Fibroblast of pulmonary artery (primary cell): ENCODE results near the gene CHMP4A.
"Not testable (repeated sequence)": the region's sequence is repeated elsewhere in the genome, so short reads cannot be mapped to it uniquely, and the experiment has no call there.

Experiments
- DNase-seq: peaks from one replicate; pipeline ENCODE4 v3.0.0-alpha.2; 2010; ENCODE audit warnings: low read depth
- H3K4me3 ChIP-seq: replicated peaks from 2 replicates; pipeline ENCODE4 v1.5.1; 2011; ENCODE audit warnings: low read depth, mild to moderate bottlenecking, control low read depth, low read length, moderate library complexity
- TF ChIP-seq, protein P1 (sequence below): IDR thresholded peaks from 2 replicates; pipeline ENCODE4 v1.5.1; 2011; ENCODE audit warnings: mild to moderate bottlenecking, control low read depth, low read length, inconsistent platforms; ENCODE audit errors: missing control alignments

CHMP4A gene

DNA sequence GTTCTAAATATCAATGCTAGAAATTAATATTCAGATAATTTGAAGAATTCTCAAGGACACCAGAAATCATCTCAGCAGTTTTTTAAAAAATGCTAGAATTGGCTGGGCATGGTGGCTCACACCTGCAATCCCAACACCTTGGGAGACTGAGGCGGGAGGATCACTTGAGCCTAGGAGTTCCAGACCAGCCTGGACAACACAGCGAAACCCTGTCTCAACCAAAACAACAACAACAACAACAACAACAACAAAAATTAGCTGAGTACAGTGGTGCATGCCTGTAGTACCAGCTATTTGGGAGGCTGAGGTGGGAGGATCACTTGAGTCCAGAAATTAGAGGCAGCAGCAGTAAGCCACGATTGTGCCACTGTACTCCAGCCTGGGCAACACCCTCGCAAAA is 5.8 kb upstream of the CHMP4A start:
- no peak overlapping the region for H3K4me3 ChIP-seq
- TF ChIP-seq, protein P1, sequence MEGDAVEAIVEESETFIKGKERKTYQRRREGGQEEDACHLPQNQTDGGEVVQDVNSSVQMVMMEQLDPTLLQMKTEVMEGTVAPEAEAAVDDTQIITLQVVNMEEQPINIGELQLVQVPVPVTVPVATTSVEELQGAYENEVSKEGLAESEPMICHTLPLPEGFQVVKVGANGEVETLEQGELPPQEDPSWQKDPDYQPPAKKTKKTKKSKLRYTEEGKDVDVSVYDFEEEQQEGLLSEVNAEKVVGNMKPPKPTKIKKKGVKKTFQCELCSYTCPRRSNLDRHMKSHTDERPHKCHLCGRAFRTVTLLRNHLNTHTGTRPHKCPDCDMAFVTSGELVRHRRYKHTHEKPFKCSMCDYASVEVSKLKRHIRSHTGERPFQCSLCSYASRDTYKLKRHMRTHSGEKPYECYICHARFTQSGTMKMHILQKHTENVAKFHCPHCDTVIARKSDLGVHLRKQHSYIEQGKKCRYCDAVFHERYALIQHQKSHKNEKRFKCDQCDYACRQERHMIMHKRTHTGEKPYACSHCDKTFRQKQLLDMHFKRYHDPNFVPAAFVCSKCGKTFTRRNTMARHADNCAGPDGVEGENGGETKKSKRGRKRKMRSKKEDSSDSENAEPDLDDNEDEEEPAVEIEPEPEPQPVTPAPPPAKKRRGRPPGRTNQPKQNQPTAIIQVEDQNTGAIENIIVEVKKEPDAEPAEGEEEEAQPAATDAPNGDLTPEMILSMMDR, result no peak
- DNase-seq, result no peak

DNA sequence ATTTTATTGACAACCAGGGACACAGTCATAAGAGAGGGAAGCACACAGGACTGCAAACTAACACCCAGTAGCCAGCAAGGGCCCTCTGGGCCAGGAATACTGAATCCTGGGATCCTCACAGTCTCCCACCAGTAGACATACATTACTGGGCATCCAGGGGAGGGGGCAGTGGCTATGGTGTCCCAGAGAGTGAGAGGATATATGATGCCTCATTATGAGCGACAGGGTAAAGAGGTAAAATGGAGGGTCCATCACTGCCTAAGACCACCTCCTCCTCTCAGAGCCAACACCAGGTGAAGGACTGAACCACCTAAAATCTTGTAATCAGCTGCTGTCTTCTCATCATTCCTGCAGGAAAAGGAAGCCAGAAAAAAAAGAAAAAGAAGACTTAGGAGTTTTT is 3.6 kb upstream of the CHMP4A start:
- not testable (repeated sequence) for H3K4me3 ChIP-seq, DNase-seq

DNA sequence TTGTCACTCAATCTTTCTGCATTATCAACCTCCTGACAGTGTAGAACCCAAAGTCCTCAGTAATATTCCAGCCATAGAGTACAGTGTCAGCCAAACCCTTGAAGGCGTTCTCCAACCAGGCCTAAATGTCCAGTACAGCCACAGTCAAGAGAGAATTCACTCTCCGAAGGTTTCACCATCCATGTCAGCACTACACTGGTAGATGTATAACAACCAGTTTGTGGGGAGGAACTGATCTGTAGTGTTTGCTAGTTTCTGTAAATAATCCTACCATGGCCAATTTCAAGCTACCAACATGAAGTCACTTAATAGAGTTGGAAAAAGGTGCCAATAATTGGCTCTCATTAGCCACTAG is 3.0 kb upstream of the CHMP4A start:
- TF ChIP-seq, protein P1, result no peak
- peak overlapping the region; percentile 85 for H3K4me3 ChIP-seq
- DNase-seq, result no peak

DNA sequence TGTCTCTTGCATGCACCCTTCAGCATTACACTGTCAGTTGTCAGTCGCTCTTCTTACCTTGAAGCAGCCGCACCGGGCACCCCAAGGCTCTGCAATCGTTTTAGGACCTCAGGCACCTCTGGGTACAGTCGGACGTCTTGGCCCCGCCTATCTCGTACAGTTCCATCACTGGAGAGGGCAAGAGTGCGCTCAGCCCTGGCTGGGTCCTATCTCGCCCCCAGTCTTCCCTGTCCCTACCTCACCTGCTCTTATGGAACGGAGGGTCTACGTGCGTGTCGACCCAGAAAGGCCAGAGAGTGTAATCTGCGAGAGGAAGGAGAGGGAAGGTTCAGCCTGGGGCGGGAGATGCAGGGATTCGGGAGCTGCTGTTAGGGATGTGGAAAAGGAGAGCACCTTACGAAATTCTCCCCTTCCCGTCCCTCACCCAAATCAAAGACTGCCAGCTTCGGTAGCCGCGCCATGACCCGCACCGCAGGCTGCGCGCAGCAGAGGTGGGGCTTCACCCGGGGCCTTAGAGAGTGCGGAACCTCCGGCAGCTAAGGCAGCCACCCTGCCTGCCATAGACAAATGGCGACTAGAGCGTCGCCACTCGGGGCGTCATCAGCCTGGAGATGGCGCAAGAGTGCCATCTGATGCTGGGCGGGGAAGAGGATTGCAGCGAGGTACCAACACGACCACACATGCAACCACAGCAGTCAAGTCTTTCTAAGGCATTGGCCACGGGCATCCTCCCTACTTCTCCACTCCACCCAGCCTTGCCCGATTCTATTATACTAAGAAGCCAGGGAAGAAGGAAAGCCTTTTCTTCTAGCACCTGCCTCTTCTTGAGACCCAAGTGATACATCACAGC is 2.4 kb upstream of the CHMP4A start, which contains the start of gene MDP1:
Gene MDP1, minus strand, starts transcription at position 572 of the 850 bp plus-strand sequence. Its CDS starts 111 bp downstream, at position 461.
- peak; percentile 89 for DNase-seq
- TF ChIP-seq, protein P1, result peak; percentile 31
- peak within 1 kb of the TSS; percentile 85 for H3K4me3 ChIP-seq

DNA sequence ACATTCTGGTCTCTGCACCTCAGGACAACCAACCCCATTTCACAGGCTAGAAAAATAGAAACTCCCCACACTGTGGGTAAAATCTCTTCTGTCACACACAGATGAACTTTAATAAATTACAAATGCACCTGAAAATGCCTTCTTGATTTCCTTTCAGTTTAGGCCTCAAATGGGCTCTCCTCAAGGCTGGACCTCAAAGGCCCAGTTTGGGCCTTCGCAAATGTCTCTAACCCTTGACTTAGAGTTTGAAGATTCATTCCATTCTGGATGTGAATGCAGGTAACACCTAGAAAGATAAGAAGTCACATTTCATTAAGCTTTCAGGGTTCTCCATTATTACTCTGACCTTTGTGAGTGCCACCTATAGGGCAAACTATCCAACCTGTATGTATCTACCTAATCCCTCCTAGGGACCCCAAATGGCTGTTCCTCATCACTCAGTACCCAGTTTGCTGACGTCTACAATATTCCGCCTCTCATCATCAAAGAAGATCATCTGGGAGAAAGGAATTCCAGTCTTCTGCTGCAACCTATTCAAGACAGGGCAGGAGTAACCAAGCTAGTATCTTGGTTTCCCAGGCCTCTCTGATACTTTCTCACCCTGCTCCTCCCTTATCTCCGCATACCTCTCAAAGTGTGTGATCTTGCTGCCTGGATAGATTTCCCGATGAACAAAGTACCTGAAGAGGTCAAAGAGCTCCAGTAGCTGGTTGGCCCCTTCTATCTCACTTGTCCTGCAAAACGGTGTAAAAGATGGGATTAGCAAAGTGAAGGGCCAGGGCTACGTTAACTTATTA is 776 bp upstream of the CHMP4A start:
- DNase-seq, result no peak
- TF ChIP-seq, protein P1, result no peak
- peak overlapping the region; percentile 64 for H3K4me3 ChIP-seq

DNA sequence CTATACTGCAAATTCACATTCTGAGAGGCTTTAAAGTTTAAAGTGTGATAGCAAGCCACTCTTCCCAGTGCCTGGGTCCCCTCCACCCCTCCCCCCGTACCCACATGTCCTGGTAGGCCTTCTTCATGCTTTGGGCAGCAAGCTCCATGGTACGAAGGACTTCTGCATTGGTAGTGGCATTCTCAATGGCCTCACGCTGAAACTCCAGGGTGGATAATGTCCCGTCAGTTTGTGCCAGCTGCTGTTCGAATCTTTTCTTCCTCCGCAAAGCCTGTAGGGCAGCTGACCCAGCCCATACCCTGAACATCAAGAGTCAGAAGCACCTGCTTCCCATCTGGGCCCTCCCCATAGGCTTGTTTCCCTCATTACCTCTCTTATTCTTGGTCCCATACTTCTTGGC is 2.0 kb downstream of the CHMP4A start:
- no peak overlapping the region for H3K4me3 ChIP-seq
- no peak for DNase-seq
- TF ChIP-seq, protein P1, result no peak

DNA sequence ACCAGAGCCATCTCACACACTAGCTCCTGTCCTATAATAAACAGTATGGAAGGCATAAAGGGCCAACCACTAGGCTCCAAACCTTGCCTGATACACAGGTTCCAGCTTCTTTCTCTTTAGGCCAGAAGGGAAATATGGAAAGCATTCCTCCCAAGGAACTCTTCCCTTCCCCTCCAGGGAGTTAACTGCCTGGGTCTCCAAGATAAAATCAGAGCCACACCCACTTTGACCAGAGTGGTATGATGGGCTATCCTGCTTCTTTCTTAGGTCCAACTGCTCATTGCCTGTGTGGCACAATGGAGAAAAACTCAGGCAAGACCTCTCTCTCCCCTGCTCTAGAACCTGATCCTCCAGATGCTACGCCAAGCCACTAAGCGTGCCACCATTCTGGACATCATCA is 5.7 kb downstream of the CHMP4A start:
- H3K4me3 ChIP-seq, result no peak overlapping the region
- DNase-seq, result no peak
- TF ChIP-seq, protein P1, result no peak
